Fibroblast of lung (primary cell): Measurements from ENCODE around the gene STX5. TPM values are rescaled to one million over a fixed set of nuclear protein-coding genes. Genes with fewer than 3 reads are reported as not detected.

Experiments used
- DNase-seq, 2 donors: peaks; one replicate each; pipeline versions ENCODE4 v3.0.0 to v3.0.0-alpha.2; 2010; ENCODE audit warnings: low read depth in 2 of 2
- H2AFZ ChIP-seq: 2 replicates; pipeline ENCODE4 v1.5.1; 2012; ENCODE audit warnings: low read length, control low read depth, inconsistent platforms
- H3K27ac ChIP-seq: 2 replicates; pipeline ENCODE4 v1.5.1; 2011; ENCODE audit warnings: low read length, control low read depth; ENCODE audit not compliant: insufficient read depth
- H3K27me3 ChIP-seq: 2 replicates; pipeline ENCODE4 v1.5.1; 2011; ENCODE audit warnings: mild to moderate bottlenecking, low read length; ENCODE audit not compliant: control insufficient read depth, insufficient read depth
- H3K36me3 ChIP-seq: 2 replicates; pipeline ENCODE4 v1.5.1; 2011; ENCODE audit warnings: low read length; ENCODE audit not compliant: control insufficient read depth, insufficient read depth
- H3K4me1 ChIP-seq: 2 replicates; pipeline ENCODE4 v1.5.1; 2011; ENCODE audit warnings: low read length; ENCODE audit not compliant: control insufficient read depth, insufficient read depth; ENCODE audit errors: extremely low read depth
- H3K4me2 ChIP-seq: 2 replicates; pipeline ENCODE4 v1.5.1; 2011; ENCODE audit warnings: low read length, control low read depth; ENCODE audit not compliant: insufficient read depth; ENCODE audit errors: extremely low read depth
- H3K4me3 ChIP-seq, 4 experiments: fragments of 200-600 bp in 1 of 4; sonication (generic) in 1 of 4; replicated peaks in 1 of 4; 2 replicates each; pipeline ENCODE4 v1.5.1; 2011 to 2016; ENCODE audit warnings: low read length in 4 of 4, low read depth in 3 of 4, mild to moderate bottlenecking in 3 of 4, control low read depth in 2 of 4, inconsistent platforms in 1 of 4, mixed read lengths in 1 of 4; ENCODE audit not compliant: insufficient read depth in 1 of 4; ENCODE audit errors: control extremely low read depth in 1 of 4
- H3K79me2 ChIP-seq: 2 replicates; pipeline ENCODE4 v1.5.1; 2012; ENCODE audit warnings: mild to moderate bottlenecking, low read length, inconsistent platforms; ENCODE audit not compliant: control insufficient read depth, insufficient read depth
- H3K9ac ChIP-seq: 2 replicates; pipeline ENCODE4 v1.5.1; 2011; ENCODE audit warnings: mild to moderate bottlenecking, low read length, control low read depth; ENCODE audit not compliant: insufficient read depth
- H3K9me3 ChIP-seq: 2 replicates; pipeline ENCODE4 v1.5.1; 2012; ENCODE audit warnings: low read depth, low read length; ENCODE audit not compliant: control insufficient read depth, insufficient read depth
- H4K20me1 ChIP-seq: 2 replicates; pipeline ENCODE4 v1.5.1; 2011; ENCODE audit warnings: low read length; ENCODE audit not compliant: control insufficient read depth, insufficient read depth; ENCODE audit errors: extremely low read depth
- EZH2 ChIP-seq: IDR thresholded peaks from 2 replicates; pipeline ENCODE4 v1.5.1; 2012; ENCODE audit warnings: low read length, control low read depth, mild to moderate bottlenecking; ENCODE audit errors: missing control alignments
- polyA minus RNA-seq: library from RNA; depleted of rRNA, polyadenylated mRNA; stranded (reverse); fragments of >200 nt; gene quantifications from 2 replicates; pipeline ENCODE4 v1.2.3, GENCODE V29; 2011; ENCODE audit warnings: low replicate concordance
- polyA plus RNA-seq, 2 donors: library from polyadenylated mRNA; depleted of rRNA in 1 of 2; stranded (reverse) in 1 of 2; unstranded in 1 of 2; fragments of >200 nt; gene quantifications; 2 replicates each; pipeline ENCODE4 v1.2.1, GENCODE V29; 2011 to 2012; ENCODE audit warnings: missing spikeins in 1 of 2
- total RNA-seq: library from RNA; depleted of rRNA; stranded (reverse); fragments of >200 nt; gene quantifications from 2 replicates; pipeline ENCODE4 v1.2.1, GENCODE V29; 2014
- TF ChIP-seq, protein P1 (sequence below), 2 donors: IDR thresholded peaks in 1 of 2; conservative IDR thresholded peaks in 1 of 2; 1 replicate in 1 of 2; 2 replicates in 1 of 2; pipeline ENCODE4 v1.5.1; 2011 to 2012; ENCODE audit warnings: low read length in 2 of 2, control low read depth in 1 of 2, inconsistent platforms in 1 of 2, low read depth in 1 of 2, mild to moderate bottlenecking in 1 of 2

The STX5 gene, protein sequence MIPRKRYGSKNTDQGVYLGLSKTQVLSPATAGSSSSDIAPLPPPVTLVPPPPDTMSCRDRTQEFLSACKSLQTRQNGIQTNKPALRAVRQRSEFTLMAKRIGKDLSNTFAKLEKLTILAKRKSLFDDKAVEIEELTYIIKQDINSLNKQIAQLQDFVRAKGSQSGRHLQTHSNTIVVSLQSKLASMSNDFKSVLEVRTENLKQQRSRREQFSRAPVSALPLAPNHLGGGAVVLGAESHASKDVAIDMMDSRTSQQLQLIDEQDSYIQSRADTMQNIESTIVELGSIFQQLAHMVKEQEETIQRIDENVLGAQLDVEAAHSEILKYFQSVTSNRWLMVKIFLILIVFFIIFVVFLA
- total RNA-seq (40.3 and 44.9 TPM in 2 replicates), polyA plus RNA-seq (48.7 and 48.9 TPM in 2 replicates), polyA minus RNA-seq (39.7 and 53.2 TPM in 2 replicates)
- polyA plus RNA-seq (2012), result 43.4 and 45.8 TPM in 2 replicates

DNA sequence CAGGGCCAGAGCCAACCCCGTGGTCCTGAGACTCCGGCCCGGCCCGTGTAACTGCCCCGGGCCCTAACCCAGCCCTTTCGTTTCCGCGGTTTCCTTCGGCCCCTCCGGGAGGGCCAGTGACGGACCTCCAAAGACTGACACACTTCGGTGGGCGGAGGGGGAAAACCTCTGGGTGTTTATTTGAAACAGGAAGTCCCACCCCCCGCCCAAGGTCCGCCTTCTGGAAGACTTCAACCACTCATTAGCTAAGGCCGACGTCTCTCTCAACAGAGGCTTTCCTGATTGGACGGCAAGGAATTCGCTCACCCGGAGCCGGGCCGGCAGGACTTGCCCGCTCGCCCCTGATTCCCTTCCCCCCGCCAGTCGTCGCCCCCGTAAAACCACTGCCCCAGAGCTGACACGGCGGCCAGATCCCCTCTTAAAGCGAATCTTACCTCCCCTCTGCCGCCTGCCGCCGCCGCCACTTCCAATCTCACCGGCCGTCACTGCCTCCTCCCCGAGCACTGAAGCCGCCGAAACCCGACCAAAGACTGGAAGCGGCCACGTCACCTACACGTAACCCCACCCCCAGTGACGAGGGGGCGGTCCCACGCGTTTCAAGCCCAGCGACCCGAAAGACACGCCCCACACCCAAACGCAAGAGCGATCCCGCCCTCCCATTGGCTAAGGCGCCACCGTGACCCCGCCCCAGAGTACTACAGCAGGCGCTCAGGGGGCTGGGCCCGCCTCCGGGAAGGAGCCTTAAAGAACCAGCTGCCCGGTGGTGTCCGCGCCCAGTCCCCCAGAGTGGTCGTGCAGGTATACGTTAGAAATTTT, at the start of gene STX5:
STX5 (minus strand) TSS at position 532 of the 816 bp plus-strand sequence. CDS start 808 bp downstream, outside the sequence.
- H4K20me1 ChIP-seq, result no peaks in the 10 kb centered on the region
- no peak for TF ChIP-seq EZH2
- TF ChIP-seq, protein P1, sequence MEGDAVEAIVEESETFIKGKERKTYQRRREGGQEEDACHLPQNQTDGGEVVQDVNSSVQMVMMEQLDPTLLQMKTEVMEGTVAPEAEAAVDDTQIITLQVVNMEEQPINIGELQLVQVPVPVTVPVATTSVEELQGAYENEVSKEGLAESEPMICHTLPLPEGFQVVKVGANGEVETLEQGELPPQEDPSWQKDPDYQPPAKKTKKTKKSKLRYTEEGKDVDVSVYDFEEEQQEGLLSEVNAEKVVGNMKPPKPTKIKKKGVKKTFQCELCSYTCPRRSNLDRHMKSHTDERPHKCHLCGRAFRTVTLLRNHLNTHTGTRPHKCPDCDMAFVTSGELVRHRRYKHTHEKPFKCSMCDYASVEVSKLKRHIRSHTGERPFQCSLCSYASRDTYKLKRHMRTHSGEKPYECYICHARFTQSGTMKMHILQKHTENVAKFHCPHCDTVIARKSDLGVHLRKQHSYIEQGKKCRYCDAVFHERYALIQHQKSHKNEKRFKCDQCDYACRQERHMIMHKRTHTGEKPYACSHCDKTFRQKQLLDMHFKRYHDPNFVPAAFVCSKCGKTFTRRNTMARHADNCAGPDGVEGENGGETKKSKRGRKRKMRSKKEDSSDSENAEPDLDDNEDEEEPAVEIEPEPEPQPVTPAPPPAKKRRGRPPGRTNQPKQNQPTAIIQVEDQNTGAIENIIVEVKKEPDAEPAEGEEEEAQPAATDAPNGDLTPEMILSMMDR (conservative IDR thresholded peaks at IDR 0.05 in 1 of 2, IDR thresholded peaks at IDR 0.05 in 1 of 2; ENCODE audit: low read depth in 1 of 2, low read length in 2 of 2), result no peak
- H3K27ac ChIP-seq, result peak within 1 kb of the TSS; percentile 99
- peaks cover 21% of the 10 kb centered on the region for H3K36me3 ChIP-seq
- peak within 1 kb of the TSS; percentile 99 for H3K9ac ChIP-seq
- H3K4me3 ChIP-seq, result peak within 1 kb of the TSS; percentile 79 to 98 (median 92)
- H3K4me1 ChIP-seq, result peaks cover 6% of the 10 kb centered on the region
- no peaks in the 10 kb centered on the region for H3K27me3 ChIP-seq
- peak within 1 kb of the TSS; percentile 90 for H3K4me2 ChIP-seq
- H3K9me3 ChIP-seq, result no peaks in the 10 kb centered on the region
- H3K79me2 ChIP-seq, result peaks cover 46% of the 10 kb centered on the region
- peak; percentile 98 to 99 for DNase-seq
- peak within 1 kb of the TSS; percentile 61 for H2AFZ ChIP-seq

DNA sequence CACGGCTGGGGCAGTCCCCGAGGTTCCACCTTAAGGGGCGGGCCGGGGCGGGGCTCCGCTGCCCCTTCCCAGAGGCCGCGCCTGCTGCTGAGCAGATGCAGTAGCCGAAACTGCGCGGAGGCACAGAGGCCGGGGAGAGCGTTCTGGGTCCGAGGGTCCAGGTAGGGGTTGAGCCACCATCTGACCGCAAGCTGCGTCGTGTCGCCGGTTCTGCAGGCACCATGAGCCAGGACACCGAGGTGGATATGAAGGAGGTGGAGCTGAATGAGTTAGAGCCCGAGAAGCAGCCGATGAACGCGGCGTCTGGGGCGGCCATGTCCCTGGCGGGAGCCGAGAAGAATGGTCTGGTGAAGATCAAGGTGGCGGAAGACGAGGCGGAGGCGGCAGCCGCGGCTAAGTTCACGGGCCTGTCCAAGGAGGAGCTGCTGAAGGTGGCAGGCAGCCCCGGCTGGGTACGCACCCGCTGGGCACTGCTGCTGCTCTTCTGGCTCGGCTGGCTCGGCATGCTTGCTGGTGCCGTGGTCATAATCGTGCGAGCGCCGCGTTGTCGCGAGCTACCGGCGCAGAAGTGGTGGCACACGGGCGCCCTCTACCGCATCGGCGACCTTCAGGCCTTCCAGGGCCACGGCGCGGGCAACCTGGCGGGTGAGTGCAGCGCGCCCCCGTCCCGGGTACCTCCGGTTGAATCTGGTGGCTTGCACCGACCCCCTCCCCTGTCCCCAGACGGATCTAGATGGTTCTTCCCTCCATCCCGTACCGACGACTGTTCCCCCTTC, 49.1 kb upstream of the STX5 start, which contains the start of gene SLC3A2:
SLC3A2 (plus strand) TSS at position 94 of the 776 bp plus-strand sequence; CDS start at position 222, 128 bp downstream.
- H3K27ac ChIP-seq, result peak within 1 kb of the TSS; percentile 100
- peak within 1 kb of the TSS; percentile 99 to 100 (median 99) for H3K4me3 ChIP-seq
- peak within 1 kb of the TSS; percentile 100 for H3K9ac ChIP-seq
- peaks cover 25% of the 10 kb centered on the region for H3K4me1 ChIP-seq
- H3K4me2 ChIP-seq, result peak within 1 kb of the TSS; percentile 98
- peaks cover 48% of the 10 kb centered on the region for H3K79me2 ChIP-seq
- H4K20me1 ChIP-seq, result peaks cover 2% of the 10 kb centered on the region
- H3K36me3 ChIP-seq, result peaks cover 27% of the 10 kb centered on the region
- H2AFZ ChIP-seq, result peak within 1 kb of the TSS; percentile 37
- DNase-seq, result peak; percentile 83 to 87
- TF ChIP-seq, protein P1 (conservative IDR thresholded peaks at IDR 0.05 in 1 of 2, IDR thresholded peaks at IDR 0.05 in 1 of 2; ENCODE audit: low read depth in 1 of 2, low read length in 2 of 2), result peak; percentile 35 to 36
- no peak for TF ChIP-seq EZH2
- H3K27me3 ChIP-seq, result no peaks in the 10 kb centered on the region
- no peaks in the 10 kb centered on the region for H3K9me3 ChIP-seq
